NCI-H526 treated with DMSO at 0.1 percent for 48 hours (cell line): ENCODE measurements around the gene RNU1-3.
"Not testable (repeated sequence)": the region's sequence is repeated elsewhere in the genome, so short reads cannot be mapped to it uniquely, and the experiment has no call there.

Experiments
- DNase-seq: peaks from one replicate; lab custom pipeline; 2025; lab: John Stamatoyannopoulos, UW

The RNU1-3 gene

DNA sequence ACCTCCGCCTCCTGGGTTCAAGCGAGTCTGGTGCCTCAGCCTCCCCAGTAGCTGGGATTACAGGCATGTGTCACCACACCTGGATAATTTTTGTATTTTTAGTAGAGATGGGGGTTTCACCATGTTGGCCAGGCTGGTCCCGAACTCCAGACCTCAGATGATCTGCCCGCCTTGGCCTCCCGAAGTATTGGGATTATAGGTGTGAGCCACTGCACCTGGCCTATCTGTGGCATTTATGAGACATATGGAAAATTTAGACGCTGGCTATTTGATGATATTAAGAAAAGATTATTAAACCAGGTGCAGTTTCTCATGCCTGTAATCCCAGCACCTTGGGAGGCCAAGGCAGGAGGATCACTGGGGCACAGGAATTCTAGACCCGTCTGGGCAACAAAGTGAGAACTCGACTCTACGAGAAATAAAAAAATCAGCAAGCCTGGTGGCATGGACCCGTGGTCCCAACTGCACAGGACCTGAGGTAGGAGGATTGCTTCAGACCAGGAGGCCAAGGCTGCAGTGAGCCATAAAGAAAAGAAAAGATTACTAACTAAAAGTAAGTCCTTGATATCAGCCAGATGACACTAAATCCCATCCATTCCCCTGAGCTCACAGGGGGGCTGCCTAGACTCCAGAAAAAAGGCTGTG, 30.1 kb downstream of the RNU1-3 start:
- DNase-seq: not testable (repeated sequence)

DNA sequence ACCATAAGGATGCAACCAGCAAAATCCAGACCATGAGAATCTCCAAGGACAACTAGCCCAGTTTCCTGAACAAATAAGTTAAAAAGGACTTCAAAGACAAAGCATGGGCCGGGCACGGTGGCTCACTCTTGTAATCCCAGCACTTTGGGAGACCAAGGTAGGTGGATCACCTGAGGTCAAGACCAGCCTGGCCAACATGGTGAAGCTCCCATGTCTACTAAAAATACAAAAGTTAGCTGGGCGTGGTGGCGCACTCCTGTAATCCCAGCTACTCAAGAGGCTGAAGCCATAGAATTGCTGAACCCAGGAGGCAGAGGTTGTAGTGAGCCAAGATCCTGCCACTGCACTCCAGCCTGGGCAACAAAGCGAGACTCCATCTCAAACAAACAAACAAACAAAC, 30.8 kb downstream of the RNU1-3 start:
- not testable (repeated sequence) for DNase-seq

DNA sequence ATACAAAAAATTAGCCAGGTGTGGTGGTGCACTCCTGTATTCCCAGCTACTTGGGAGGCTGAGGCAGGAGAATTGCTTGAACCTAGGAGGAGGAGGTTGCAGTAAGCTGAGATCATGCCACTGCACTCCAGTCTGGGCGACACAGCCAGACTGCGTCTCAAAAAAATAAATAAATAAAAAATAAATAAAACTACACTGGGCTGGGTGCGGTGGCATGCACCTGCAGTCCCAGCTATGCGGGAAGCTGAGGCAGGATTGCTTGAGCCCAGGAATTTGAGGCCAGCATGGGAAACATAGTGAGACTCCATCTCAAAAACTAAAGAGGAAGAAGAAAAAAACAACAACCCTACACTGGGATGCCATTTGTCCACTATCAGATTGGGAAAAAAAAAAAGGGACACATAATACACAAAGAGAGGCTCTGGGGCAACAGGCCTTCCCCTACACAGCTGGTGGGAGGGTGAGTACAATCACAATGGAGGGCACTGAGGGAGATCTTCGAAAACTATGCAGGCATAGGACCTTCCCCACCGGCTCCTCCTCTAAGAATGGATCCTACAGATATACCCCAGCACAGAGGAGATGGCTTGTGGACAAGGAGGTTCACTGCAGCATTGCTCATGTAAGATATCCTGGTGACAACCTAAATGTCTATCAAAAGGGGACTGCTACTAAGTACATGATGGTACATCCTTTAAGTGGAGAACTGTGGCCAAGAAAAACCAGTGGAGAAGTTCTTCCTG, 33.0 kb downstream of the RNU1-3 start:
- DNase-seq: not testable (repeated sequence)

DNA sequence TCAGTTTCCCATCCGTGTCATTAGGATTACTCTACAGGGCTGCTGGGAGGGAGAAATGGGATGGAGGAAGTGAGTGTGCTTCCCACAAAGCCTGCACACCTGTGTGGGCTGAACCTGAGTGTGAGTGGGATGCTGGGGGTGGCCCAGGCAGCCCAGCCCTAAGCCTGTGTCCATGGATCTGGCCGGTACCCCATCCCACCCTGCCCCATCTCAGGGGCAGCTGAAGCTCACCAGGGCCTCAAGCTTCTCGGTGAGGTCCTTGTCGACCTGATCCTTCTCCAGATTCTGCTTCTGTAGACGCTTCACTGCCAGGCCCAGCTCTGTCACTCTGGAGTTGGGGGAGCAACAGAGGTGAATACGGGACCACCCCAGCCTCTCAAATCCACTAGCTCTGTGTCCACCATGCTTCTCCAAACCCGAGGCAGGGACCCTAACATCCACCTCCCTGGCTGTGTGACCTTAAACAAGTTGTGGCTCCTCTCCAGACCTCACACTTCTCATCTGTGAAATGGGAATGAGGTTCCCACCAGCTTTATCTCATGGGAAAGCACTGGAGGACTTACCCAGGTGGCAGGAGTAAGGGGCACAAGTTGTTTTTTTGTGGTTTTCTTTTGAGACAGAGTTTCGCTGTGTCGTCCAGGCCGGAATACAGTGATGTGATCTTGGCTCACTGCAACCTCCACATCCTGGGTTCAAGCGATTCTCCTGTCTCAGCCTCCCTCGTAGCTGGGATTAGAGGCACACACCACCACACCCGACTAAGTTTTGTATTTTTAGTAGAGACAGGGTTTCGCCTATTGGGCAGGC, 34.5 kb downstream of the RNU1-3 start:
- DNase-seq: not testable (repeated sequence)

DNA sequence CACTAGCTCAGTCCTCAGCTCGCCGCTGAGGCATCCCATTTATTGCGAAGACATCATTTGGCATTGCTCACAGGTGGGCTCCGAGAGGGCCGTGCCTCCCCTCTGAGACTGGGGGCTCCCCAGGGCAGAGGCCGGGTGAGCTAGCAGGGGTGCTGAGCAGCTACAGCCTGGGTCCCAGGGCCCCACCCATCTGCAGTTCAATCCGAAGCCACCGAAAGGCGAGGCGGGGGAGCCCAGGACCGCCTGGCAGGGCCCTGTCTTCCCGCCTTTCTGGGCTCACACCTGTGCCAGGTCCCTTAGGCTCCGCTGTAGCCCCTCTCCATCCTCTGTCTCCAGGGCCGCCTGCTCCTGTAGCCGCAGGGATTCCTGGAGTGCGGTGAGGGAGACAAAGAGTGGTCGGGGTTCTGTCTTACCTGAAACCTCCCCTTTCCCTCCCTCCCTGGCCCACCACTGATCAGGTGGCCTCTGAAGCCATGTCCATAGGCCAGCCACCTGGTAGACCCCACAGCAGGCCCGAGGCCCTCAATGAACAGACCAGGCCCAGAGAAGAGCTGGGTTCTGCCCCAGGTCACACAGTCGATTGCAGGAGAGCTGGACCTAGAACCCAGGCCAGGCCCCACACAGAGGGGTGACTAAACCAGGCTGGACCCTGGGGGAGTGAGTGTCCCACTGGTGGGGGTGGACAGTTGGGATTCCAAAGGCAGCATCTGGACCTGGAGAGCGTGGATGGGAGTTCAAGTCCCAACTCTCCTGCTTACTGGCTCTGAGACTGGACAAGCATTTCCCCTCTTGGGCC, 35.3 kb downstream of the RNU1-3 start:
- no peak for DNase-seq

DNA sequence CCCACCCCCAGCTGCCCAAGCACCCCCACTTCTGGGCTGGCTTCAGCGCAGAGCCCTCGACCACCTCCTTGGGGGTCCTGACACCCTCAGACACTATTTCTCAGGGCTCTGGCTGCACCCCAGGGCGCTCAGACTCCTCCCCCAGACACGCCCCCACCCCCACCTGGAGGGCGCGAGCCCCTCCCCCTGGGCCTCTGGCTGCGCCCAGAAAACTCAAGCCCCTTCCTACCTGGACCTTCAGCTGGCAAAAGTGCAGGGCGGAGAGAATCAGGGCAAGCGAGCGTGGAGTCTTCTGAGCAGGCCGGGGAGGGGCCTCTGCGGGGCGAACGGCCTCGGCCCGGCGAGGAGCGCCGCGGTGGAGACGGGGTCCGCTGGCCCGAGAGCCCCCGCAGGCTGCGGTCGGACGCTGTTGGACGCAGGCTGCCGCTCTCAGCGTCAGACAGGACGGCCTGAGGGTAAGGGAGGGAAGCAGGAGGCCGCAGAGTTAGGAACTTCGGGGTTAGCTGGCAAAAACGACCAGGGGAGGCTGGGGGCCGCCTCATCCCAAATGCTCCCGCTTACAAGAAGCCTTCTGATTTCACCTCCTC, 36.0 kb downstream of the RNU1-3 start:
- DNase-seq: no peak

DNA sequence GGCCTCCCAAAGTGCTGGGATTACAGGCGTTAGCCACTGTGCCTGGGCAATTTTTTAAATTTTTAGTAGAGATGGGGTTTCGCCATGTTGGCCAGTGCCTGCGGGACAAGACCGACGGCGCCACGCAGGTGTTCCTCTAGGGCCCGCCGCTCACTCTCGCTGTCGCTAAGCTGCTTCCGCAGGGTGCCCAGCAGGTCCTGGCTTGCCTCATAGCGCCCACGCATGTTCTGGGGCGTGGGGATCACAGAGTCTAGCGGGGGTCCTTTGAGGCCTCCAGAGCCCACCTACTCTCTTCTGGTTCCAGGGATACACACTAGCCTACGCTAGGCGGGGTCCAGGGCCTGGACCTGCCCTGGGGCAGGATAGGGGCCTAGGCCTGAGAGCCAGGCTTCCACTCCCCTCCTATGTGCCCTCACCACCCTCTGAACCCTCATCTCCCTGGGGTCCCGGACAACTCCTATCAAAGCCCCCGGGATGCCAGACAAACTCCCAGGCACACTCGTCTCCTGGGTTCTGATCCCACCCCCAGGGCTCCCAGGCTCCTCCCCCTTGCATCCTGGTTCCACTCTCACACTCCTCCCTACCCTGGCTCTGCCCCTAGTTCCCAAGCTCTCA, 36.7 kb downstream of the RNU1-3 start:
- DNase-seq: not testable (repeated sequence)

DNA sequence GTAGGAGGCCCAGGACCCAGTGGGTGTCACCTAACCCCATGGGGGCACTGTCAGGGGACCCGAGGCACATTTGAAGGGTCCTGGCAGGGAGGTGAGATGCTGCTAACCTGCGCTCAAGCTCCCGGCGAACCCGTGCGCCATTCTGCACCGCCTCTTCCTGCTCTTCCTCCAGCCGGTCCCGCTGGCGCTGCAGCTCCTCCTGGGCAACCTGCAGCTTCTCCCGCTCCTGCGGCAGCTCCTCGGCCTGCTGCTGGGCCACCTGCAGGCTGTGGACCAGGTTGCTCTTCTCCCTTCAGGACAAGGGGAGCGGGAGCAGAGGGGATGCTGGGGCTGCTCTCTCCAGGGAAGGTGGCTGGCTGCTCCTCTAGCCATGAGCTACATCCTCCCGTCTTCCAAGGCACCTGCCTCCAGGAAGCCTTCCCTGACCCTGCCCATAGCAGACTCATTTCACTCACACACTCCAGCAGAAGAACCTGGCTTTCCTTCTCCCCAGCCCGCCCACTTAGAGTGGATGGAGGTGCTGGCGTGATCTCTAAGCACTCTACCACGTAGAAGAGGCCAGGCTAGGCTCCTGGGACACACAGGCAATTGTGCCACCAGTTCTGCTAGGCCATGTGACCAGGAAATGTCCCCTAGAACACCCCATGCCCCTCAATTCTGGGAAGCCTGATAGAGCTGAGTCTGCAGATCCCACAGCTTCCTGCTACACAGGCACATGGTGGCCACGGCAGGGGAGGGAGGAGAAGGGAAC, 38.2 kb downstream of the RNU1-3 start:
- no peak for DNase-seq

DNA sequence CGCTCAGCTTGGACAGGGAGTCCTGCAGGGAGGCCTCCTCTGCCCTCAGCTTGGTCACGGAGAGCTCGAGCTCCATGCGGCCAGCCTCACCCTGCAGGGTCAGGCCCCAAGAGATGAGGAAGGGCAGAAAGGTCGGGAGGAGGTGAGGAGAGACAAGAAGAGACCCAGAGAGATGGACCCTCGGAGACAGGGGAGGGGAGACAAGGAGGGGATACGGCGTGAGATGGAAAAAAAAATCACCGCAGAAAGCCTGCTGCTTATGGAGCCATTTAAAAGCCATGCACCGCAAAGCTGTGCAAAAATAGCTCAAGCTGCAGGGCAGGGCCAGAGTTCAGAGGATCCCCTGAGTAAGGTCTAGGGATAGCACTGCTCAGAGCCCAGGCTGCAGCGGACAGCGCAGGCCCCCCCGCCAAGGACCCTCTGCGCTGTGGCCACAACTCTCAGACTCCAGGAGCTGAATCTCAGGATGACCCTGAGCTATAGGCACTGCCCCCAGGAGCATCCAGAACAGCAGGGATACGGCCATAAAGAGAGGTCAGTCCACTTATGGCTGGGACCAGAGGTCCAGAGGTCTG, 40.3 kb downstream of the RNU1-3 start:
- not testable (repeated sequence) for DNase-seq

DNA sequence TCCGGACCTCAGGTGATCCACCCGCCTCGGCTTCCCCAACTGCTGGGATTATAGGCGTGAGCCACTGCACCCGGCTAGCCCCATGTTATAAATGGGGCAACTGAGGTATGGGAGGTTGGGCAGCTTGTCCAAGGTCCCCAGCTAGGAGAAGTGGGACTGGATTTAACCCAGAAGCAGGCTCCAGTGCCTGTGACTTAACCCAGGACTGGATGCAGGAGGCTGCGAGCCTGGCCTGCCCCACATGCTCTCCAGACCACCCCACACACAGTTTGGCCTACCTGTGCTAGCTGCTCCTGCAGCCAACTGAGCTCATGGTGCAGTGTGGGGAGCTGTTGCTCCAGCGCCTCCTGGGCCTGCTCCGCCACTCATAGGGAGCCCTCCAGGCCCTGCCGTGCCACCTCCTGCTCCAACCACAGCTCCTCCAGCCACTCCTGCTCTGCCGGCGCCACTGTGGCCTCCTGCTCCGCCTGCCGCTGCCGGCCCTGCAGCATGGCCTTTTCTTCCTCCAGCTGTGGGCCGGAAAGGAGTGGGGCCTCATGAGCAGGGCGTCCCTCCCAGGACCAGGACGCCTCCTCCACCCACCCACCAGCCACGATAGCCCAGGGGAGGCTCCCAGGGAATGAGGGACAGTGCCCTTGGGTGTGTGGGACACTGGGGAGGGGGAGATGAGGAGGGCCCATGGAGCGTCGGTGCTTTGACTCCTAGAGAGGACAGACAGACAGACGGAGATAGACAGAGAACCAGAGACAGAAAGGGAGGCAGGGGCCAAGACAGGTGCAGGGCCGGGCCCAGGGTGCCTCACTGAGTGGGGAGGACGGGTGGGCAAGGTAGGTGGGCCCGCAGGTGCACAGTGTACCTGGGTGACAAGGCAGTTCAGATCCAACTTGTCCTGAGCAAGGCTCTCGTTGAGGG, 41.0 kb downstream of the RNU1-3 start:
- no peak for DNase-seq

DNA sequence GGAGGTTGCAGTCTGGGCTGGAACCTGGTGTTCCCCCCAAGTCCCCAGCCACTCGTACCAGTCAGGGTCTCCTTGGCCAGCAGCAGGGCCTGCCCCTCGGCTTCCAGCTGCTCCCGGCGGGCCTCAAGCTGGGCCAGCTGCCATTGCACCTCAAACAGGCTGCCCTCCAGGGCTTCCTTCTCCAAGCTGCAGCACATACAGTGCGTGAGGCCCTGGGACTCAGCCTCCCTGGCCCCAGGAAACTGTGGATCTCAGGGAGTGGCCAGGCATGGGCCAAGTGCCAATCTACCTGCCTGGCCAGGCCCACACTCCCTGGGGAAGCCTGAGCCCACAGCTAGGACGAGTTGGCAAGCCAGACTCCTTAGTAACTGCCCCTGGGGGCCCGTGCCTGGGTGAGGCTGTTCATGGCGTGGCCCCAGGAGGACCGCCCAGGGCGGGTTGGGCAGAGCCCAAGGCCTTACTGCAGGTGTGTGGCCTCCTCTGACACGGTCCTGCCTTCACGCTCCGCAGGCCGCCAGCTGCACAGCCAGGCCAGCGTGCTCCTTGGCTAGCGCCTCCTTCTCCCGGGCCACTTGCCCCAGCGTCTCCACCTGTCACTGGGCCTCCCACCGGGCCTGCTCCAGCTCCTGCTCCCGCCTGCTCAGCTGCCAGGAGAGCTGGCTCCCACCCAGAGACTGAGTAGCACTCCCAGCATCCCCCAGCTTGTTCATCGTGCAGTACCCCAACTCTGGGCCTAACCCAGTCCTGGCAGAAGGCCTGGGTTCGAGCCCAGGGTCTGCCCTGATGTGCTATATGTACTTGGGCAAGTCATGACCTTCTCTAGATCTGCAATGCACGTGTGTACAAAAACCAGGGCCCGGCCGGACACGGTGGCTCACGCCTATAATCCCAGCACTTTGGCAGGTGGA, 42.7 kb downstream of the RNU1-3 start:
- DNase-seq: not testable (repeated sequence)

DNA sequence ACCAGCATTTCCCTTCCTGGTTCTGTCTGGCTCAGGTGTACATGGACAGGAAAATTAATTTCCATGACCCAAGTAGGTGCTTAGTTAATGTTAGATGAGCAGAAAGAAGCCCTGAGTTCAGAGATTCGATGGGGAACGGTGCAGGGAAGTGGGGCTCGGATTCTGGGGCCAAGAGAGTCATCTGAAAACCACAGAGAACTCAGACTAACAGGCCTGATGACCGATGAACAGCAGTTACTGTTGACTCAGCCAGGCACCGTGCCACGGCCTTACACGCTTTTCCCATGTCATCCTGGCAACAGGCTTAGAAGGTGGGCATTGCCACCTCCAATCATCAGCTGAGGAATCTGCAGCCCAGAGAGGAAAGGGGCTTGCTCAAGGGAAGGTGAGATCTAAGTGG, 43.4 kb downstream of the RNU1-3 start:
- not testable (repeated sequence) for DNase-seq

DNA sequence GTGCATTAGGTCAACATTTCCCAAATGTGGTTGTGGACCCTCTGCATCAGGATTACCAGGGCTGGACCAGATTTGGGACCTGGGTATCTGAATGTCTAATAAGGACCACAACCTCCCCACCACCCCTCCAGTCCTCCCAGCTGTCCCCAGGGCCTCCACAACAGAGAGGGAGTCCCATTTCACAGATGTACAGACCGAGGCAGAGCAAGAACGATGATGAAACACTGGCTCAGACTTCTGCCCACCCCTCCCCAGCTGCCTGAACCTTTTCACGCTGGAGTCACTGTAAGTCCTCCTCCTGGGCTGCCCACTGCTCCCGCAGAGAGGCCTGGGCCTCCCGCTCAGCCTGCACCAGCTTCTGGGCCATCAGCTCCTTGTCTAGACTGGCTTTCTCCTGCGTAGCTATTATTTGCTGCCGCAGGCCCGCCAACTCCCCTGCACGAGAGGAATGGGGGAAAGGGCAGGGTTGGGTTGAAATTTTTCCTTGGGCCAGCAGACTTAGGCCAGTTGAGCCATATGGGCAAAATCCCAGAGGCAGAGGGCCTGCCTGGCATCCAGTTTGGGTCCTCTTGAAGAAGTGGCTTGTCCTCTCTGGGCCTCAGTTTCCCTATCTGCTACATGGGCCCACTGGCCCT, 45.0 kb downstream of the RNU1-3 start:
- not testable (repeated sequence) for DNase-seq

DNA sequence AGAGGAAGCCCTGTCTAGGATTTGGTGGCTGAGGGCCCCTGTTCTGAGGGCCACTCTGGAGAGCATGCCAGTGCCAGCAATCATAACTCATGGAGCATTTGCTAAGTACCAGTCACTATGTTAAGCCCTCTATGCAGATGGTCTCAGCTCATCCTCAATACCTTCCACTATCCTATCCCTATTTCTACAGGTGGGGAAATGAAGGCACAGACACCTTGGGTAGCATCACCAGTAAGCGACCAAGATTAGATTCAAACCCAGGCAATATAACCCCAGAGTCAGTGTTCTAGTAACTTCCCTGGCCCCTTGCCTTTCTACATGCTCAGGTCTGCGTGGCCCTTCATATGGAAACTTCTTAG, 45.5 kb downstream of the RNU1-3 start:
- no peak for DNase-seq

DNA sequence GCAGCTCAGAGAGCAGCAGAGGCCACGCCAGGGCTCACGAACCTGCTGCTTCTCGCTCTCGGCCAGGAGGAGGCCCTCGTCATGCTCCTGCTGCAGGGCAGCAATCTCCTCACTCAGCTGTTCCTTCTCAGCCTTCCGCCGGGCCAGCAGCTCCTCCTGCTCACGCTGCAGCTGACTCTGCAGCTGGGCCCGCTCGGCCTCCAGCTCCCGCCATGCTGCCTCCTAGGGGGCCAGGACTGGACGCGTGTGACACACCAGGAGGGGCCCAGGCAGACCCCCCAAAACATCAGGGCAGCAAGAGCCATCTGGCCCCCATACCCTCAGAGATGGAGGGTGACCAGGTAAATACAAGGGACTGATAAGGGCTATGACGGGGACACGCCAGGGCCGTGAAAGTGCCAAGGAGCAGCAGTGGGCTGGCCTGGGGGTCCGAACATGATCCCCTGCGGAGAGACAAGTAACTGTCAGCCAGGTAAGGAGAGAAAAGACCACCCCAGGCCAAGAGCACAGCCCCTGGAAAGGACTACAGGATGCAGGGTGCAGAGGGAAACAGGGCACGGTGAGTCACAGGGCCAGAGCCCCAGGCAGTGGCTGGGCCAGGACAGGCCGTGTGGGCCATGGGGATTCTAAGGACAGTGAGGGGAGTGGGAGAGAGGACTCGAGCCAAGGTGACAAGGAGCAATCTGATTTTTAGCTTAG, 46.8 kb downstream of the RNU1-3 start:
- DNase-seq: not testable (repeated sequence)

DNA sequence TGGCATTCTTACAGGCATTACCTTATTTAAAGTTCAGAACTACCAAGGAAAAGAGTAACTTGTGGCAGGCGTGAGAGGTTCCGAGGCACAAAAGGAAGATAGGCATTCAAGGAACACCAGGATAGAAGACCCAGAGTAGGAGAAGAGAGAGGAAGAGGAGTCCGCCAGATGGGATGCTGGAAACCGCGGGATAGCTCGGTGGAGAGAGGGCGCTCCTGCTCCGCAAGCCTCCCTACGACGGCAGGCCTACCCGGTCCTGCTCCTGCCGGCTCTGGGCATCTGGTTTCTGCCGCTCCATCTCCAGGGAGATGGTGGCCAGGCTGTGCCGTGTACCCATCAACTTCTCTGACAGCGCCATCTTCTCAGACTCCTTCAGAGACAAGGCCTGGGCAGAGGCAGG, 48.0 kb downstream of the RNU1-3 start:
- no peak for DNase-seq
